ENCODE measurements around the gene C13orf46. TPM values are rescaled to one million over a fixed set of nuclear protein-coding genes. Genes with fewer than 3 reads are reported as not detected.
A peak's percentile ranks its signal among the peaks of the same experiment; 100 is the strongest.

Gene C13orf46
- total and polyA plus RNA-seq, 4 donors: 1.1 to 11.3 (median 6.4) TPM

DNA sequence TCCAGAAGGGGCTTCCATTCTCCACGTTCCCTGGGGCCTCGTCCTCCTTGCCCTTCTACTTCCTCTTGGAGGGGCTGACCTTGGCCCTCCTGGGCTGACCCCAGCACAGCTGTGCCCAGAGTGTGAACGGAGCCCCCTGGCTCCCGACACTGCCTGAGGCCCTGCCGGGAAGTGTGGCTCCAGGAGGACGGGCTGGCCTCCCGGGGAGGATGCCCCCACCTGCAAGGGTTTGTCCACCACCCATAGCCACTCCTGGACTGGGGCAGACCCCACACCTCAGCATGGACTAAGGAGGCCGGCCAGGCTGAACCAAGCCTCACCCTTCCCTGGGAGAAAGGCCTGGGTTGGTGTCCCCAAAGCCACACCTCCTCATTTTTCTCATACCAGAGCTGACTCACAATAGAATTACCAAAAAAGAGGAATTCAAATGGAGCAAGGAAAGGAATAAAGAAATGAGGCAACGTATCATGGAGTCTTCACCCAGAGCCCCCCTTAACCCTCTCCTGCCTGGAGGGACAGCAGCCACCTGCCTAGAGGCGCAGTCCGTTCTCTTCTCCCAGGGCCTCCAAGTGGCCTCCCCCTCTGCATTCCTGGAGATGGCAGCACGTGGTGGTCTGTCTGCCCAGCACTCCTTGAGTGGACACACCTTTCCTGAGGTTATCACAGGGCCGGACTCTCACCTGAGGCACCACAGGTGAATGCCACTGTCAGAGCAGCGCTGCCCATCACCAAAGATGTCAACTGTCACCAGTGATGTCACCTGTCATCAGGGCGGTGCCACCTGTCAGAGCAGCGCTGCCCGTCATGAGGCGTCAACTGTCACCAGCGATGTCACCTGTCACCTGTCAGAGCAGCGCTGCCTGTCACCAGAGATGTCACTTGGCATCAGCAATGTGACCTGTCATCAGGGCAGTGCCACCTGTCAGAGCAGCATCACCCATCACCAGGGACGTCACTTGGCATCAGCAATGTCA, 3.1 kb upstream of the C13orf46 start:
- peak overlapping the region in 1 of 2 donors; percentile 46 for H3K27ac ChIP-seq (ENCODE audit: low read depth in 1 of 2, low read length in 1 of 2)
- 85 to 91% methylated on average over 21 of the region's 21 CpGs for WGBS, 2 donors
- H3K36me3 ChIP-seq (ENCODE audit: control insufficient read depth in 4 of 4, insufficient read depth in 4 of 4, low read length in 4 of 4): peaks cover 0 to 40% (median 13%) of the 10 kb centered on the region in 4 donors
- H3K9ac ChIP-seq (ENCODE audit: insufficient read depth in 1 of 2, low read length in 2 of 2): no peak overlapping the region
- no peaks in the 10 kb centered on the region for H3K9me3 ChIP-seq (ENCODE audit: control insufficient read depth in 4 of 4, insufficient read depth in 3 of 4, low read length in 3 of 4)
- H3K4me1 ChIP-seq (ENCODE audit: control insufficient read depth in 5 of 5, insufficient read depth in 5 of 5, low read length in 5 of 5): peaks cover 0 to 6% (median 0%) of the 10 kb centered on the region in 5 donors
- TF ChIP-seq, protein P1, sequence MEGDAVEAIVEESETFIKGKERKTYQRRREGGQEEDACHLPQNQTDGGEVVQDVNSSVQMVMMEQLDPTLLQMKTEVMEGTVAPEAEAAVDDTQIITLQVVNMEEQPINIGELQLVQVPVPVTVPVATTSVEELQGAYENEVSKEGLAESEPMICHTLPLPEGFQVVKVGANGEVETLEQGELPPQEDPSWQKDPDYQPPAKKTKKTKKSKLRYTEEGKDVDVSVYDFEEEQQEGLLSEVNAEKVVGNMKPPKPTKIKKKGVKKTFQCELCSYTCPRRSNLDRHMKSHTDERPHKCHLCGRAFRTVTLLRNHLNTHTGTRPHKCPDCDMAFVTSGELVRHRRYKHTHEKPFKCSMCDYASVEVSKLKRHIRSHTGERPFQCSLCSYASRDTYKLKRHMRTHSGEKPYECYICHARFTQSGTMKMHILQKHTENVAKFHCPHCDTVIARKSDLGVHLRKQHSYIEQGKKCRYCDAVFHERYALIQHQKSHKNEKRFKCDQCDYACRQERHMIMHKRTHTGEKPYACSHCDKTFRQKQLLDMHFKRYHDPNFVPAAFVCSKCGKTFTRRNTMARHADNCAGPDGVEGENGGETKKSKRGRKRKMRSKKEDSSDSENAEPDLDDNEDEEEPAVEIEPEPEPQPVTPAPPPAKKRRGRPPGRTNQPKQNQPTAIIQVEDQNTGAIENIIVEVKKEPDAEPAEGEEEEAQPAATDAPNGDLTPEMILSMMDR (IDR thresholded peaks at IDR 0.05; ENCODE audit: control extremely low read depth, extremely low read depth): no peak
- H3K4me3 ChIP-seq: no peak overlapping the region
- DNase-seq: no peak
- no peaks in the 10 kb centered on the region for H3K27me3 ChIP-seq (ENCODE audit: control insufficient read depth in 3 of 3, insufficient read depth in 3 of 3, low read length in 2 of 3)
- ATAC-seq (ENCODE audit: insufficient read depth, low FRiP score): no peak

DNA sequence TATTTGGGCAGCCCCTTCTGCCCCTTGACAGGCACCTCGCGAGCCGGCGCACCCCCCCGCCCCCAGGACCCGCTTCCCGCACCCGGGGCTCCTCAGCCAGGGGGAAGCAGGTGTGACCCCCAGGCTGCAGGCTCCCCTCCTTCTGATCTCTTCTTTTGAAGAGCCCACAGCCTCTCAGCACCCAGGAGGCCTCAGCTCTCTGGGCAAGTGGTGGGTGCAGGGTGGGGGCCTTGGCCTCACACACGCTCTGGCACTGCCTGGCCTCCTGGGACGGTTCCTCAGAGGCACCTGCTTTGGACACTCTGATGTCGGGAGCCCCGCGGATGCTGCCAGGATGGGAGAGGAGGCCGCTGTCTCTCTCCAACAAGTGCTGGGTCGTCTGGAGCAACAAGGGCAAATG, 1.5 kb upstream of the C13orf46 start:
- Histone ChIP-seq H3K4me1 (ENCODE audit: control insufficient read depth in 5 of 5, insufficient read depth in 5 of 5, low read length in 5 of 5) (peaks cover 0 to 11% (median 4%) of the 10 kb centered on the region in 5 donors), H3K4me3 (no peak overlapping the region), H3K9me3 (ENCODE audit: control insufficient read depth in 4 of 4, insufficient read depth in 3 of 4, low read length in 3 of 4) (no peaks in the 10 kb centered on the region), H3K27me3 (ENCODE audit: control insufficient read depth in 3 of 3, insufficient read depth in 3 of 3, low read length in 2 of 3) (no peaks in the 10 kb centered on the region), H3K9ac (ENCODE audit: insufficient read depth in 1 of 2, low read length in 2 of 2) (no peak overlapping the region), H3K27ac (ENCODE audit: low read depth in 1 of 2, low read length in 1 of 2) (no peak overlapping the region), H3K36me3 (ENCODE audit: control insufficient read depth in 4 of 4, insufficient read depth in 4 of 4, low read length in 4 of 4) (peaks cover 0 to 31% (median 9%) of the 10 kb centered on the region in 4 donors)
- DNase-seq (no peak), ATAC-seq (ENCODE audit: insufficient read depth, low FRiP score) (no peak)
- WGBS, 2 donors: 95 to 98% methylated on average over 15 of the region's 15 CpGs
- TF ChIP-seq, protein P1 (IDR thresholded peaks at IDR 0.05; ENCODE audit: control extremely low read depth, extremely low read depth): no peak

DNA sequence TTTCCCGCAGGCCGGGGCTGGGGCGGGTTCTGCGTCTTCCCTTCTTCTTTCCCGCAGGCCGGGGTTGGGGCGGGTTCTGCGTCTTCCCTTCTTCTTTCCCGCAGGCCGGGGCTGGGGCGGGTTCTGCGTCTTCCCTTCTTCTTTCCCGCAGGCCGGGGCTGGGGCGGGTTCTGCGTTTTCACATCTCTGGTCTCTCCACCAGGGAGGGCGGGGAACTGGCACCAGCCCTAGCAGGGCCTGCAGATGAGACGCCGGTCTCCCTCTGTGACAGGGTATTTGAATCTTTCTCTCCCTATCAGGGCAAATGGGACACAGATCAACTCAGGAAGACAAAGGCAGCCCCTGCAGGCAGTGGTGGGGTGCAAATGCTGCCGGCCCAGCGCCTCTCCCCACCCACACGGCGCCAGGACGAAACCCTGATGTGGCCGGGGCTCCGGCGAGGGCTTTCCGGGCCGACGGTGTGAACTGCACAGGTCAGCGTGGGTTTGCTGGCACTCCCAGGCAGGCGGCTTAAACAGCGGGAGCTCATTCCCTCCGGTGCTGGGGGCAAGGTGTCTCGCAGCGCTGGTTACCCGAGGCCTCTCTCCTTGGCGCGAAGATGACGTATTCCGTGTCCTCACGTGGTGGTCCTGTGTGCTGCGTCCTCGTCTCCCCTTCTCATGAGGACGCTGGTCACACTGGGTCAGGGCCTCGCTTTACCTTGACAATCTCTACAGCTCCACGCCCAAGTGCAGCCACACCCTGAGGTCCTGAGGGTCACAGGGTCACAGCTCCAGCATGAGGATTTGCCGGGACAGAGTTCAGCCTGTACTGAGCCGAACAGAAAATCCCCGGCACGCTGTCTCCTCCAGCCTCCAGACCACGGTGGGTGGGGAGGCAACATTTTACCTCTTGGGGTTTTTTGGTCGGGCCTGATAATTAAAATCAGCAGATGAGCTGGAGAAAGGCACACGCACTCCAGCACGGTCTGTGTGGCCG, 717 bp upstream of the C13orf46 start:
- Histone ChIP-seq H3K4me1 (ENCODE audit: control insufficient read depth in 5 of 5, insufficient read depth in 5 of 5, low read length in 5 of 5) (peaks cover 0 to 13% (median 5%) of the 10 kb centered on the region in 5 donors), H3K4me3 (no peak overlapping the region), H3K9me3 (ENCODE audit: control insufficient read depth in 4 of 4, insufficient read depth in 3 of 4, low read length in 3 of 4) (no peaks in the 10 kb centered on the region), H3K36me3 (ENCODE audit: control insufficient read depth in 4 of 4, insufficient read depth in 4 of 4, low read length in 4 of 4) (peaks cover 0 to 25% (median 5%) of the 10 kb centered on the region in 4 donors), H3K27me3 (ENCODE audit: control insufficient read depth in 3 of 3, insufficient read depth in 3 of 3, low read length in 2 of 3) (no peaks in the 10 kb centered on the region), H3K9ac (ENCODE audit: insufficient read depth in 1 of 2, low read length in 2 of 2) (no peak overlapping the region), H3K27ac (ENCODE audit: low read depth in 1 of 2, low read length in 1 of 2) (no peak overlapping the region)
- no peak for ATAC-seq (ENCODE audit: insufficient read depth, low FRiP score)
- no peak for DNase-seq
- 92 to 94% methylated on average over 46 to 49 of the region's 56 CpGs for WGBS, 2 donors
- TF ChIP-seq, protein P1 (IDR thresholded peaks at IDR 0.05; ENCODE audit: control extremely low read depth, extremely low read depth): no peak

Data from lung (tissue), 12 donors.